Cardiac fibroblast (primary cell): ENCODE measurements around the gene CDCP1.
"Not testable (repeated sequence)": the region's sequence is repeated elsewhere in the genome, so short reads cannot be mapped to it uniquely, and the experiment has no call there.

Experiments
- DNase-seq, 2 donors: peaks; one replicate each; pipeline versions ENCODE4 v3.0.0 to v3.0.0-alpha.2; 2010; ENCODE audit warnings: low read depth in 2 of 2
- H3K4me3 ChIP-seq, 2 donors: replicated peaks in 1 of 2; 1 replicate in 1 of 2; 2 replicates in 1 of 2; pipeline ENCODE4 v1.5.1; 2011; ENCODE audit warnings: low read depth in 2 of 2, low read length in 2 of 2, mild to moderate bottlenecking in 2 of 2, moderate library complexity in 1 of 2
- TF ChIP-seq, protein P1 (sequence below): IDR thresholded peaks from one replicate; pipeline ENCODE4 v1.5.1; 2011; ENCODE audit warnings: low read depth, mild to moderate bottlenecking, low read length, inconsistent platforms

The CDCP1 gene

DNA sequence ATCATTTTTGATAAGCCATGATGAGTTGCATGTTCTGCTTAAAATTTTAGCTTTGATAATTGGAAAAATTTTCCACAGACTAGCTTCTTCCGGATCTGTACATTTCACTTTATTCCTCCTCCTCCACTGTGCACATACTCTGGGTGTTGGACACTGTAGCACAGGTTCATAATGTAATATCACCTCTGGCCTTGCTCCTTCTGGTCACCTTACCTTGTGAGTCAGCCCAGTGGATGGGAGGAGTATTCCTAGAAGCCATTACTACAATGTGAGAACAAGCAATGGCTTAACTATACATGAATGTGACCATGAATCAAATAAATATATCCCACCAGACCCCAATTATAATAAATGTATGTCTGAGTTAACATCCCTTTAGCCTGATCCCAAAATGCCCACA lies 6.1 kb upstream of the CDCP1 start:
- TF ChIP-seq, protein P1, sequence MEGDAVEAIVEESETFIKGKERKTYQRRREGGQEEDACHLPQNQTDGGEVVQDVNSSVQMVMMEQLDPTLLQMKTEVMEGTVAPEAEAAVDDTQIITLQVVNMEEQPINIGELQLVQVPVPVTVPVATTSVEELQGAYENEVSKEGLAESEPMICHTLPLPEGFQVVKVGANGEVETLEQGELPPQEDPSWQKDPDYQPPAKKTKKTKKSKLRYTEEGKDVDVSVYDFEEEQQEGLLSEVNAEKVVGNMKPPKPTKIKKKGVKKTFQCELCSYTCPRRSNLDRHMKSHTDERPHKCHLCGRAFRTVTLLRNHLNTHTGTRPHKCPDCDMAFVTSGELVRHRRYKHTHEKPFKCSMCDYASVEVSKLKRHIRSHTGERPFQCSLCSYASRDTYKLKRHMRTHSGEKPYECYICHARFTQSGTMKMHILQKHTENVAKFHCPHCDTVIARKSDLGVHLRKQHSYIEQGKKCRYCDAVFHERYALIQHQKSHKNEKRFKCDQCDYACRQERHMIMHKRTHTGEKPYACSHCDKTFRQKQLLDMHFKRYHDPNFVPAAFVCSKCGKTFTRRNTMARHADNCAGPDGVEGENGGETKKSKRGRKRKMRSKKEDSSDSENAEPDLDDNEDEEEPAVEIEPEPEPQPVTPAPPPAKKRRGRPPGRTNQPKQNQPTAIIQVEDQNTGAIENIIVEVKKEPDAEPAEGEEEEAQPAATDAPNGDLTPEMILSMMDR, result no peak
- H3K4me3 ChIP-seq, result no peak overlapping the region
- no peak for DNase-seq

DNA sequence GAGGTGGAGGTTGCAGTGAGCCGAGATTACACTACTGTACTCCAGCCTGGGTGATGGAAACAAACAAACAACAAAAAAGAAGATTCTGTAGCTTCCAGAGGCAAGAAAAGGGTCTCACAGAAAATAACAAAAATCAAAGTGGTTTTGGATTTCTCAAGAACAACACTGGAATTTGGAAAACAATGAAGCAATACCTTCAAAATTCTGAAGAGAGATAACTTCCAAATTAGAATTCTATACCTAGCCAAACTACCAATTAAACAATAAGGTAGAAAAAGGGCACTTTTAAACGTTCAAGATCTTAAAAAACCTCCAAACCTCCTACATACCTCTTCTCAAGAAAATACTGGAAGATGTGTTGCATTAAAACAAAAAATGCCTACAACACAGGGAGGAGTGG lies 4.9 kb upstream of the CDCP1 start:
- TF ChIP-seq, protein P1, result no peak
- no peak for DNase-seq

DNA sequence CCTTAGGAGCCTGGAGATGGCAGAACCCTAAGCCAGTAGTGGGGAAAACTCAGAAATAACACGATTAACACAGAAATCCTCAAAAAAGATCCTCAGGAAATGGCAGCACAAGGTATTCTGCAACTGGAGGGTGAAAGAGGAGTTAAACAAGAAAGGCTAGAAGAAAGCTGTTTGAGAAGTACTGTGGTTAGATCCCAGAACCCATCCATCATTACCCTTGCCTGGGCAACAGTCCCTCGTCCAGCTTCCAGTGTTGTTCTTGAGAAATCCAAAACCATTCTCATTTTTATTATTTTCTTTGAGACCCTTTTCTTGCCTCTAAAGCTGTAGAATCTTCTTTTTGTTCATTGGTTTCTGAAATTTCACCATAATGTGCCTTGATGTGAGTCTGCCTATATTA lies 2.7 kb upstream of the CDCP1 start:
- no peak overlapping the region for H3K4me3 ChIP-seq
- TF ChIP-seq, protein P1, result no peak
- DNase-seq, result no peak

More for the DNA sequence above, 4.9 kb upstream of the CDCP1 start:
- no peak overlapping the region for H3K4me3 ChIP-seq

DNA sequence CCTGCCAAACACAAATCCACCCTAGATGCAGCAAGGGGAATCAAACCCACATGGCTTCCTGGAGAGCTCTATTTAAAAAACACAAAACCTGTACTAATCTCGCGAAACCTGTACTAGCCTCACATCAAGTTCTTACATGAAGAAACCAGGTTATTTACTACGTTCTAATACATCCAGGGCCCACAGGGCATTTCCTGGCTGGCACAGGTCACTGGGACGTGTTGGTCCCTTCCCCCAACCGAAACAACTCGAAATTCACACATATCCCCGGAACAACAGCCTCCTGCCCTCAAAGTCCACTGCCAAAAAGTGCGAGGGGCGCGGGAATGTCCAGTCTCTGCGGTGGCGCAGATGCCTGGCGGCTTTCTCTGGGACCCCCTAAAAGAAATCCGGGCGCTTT lies 955 bp downstream of the CDCP1 start:
- TF ChIP-seq, protein P1, result no peak
- peak overlapping the region; percentile 60 to 67 for H3K4me3 ChIP-seq
- DNase-seq, result no peak

DNA sequence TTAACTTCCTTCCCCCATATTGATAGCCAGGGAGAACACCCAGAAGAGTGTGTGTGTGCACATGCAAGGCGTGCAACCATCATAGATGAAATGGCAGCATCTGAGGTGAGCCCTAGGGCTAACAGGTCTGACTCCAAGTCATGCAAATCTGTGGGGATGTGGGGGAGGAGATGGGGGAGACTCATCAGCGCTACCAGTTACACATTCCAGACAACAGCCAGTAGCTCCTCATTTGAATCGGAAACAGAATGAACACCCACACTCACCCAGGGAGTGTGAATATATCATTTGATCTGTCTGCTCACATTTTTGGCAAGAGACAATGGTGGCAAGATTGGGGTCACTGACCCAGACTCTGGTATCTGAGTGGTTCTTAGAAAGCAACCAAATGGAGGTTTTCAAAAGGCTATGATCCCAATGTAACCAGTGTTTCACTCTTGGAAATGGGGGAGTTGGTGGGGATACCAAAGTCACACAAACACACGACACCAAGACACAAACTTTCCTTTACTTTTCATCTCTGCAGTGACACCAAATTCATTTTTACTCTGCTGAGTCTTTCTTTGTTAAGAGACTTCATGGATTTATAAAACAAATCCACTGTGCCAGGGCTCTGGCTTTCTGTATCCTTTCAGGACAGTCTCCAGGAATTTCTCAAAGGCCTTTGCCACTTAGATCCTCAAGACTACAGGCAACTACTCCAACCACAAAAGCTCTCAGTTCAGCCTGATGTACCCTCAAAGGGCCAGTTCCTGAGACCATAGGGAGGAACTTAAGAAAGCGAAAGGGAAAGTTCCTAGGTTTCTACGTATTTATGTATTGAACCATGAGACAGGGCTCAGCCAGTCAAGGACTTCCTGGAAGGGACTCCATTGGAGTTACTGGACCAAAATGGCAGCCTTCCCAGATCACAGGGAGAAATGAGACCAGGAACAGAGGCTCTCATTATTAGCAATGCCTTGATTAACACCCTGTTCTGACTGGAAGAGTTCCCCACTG lies 2.2 kb downstream of the CDCP1 start:
- DNase-seq, result no peak
- TF ChIP-seq, protein P1, result no peak
- H3K4me3 ChIP-seq, result no peak overlapping the region

DNA sequence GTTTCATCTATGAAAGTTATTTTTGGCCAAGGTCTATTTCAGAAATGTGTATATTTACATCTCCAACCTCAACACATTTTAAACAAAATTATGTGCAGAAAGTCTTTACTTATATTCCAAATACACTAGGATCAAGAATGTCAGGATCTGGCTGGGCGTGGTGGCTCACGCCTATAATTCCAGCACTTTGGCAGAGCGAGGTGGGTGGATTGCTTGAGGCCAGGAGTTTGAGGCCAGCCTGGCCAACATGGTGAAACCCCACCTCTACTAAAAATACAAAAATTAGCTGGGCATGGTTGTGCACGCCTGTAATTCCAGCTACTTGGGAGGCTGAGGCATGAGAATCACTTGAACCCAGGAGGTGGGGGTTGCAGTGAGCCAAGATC lies 5.4 kb downstream of the CDCP1 start:
- DNase-seq, H3K4me3 ChIP-seq: not testable (repeated sequence)

DNA sequence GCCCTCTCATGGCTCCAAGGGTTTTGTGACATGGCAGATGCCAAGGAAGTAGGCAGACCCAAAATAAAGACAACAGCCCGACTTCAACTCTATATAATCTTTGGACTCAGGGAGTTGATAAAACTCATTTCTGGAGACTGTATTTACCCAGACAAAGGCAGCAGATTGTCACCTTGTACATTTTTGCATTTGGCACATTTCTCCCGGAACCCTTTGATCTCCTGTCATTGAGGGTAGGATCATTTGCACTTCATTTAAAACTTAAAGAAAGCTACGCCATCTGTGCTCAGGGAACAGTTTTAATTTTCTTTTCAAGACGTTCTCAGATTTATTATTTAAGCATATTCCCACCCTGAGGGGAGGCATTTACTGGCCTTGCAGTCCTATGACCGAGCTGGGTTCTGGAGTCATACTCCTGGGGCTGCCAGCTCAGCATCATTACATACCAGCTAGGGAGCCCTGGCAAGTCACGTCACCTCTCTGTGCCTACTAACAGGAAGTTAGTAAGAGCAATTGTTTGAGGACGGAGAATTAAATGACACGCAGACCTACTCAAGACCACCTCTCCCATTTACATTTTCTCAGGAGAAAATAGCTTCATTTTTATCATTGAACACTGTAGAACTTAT lies 5.9 kb downstream of the CDCP1 start:
- TF ChIP-seq, protein P1, result no peak
- no peak overlapping the region for H3K4me3 ChIP-seq
- DNase-seq, result peak; percentile 27 to 64
